ENCODE measurements around the gene SBF2.

Gene SBF2

GRCh38 chr11:9825895-9826294 lies 468.1 kb downstream of the SBF2 start:
- TF ChIP-seq GATA2 (IDR thresholded peaks at IDR 0.05; ENCODE audit: low read depth, low read length) (no peak), GATA3 (IDR thresholded peaks at IDR 0.05; ENCODE audit: low read depth, low read length) (no peak)

GRCh38 chr11:9825315-9825714 lies 468.7 kb downstream of the SBF2 start:
- no peak for TF ChIP-seq GATA2 (IDR thresholded peaks at IDR 0.05; ENCODE audit: low read depth, low read length)
- TF ChIP-seq GATA3 (IDR thresholded peaks at IDR 0.05; ENCODE audit: low read depth, low read length) = no peak

- no peak for TF ChIP-seq GATA3 (IDR thresholded peaks at IDR 0.05; ENCODE audit: low read depth, low read length)
- no peak for TF ChIP-seq GATA2 (IDR thresholded peaks at IDR 0.05; ENCODE audit: low read depth, low read length)
Measured at GRCh38 chr11:9823887-9824385, 470.1 kb downstream of the SBF2 start.

- no peak for TF ChIP-seq GATA2 (IDR thresholded peaks at IDR 0.05; ENCODE audit: low read depth, low read length)
- no peak for TF ChIP-seq GATA3 (IDR thresholded peaks at IDR 0.05; ENCODE audit: low read depth, low read length)
Measured at GRCh38 chr11:9823439-9823838, 470.6 kb downstream of the SBF2 start.

- TF ChIP-seq GATA3 (IDR thresholded peaks at IDR 0.05; ENCODE audit: low read depth, low read length) (no peak), GATA2 (IDR thresholded peaks at IDR 0.05; ENCODE audit: low read depth, low read length) (no peak; the same call in 1 of the 2 replicates)
Measured at GRCh38 chr11:9821008-9821752, 472.8 kb downstream of the SBF2 start.

GRCh38 chr11:9820260-9820659 lies 473.8 kb downstream of the SBF2 start:
- TF ChIP-seq GATA2 (IDR thresholded peaks at IDR 0.05; ENCODE audit: low read depth, low read length) (no peak), GATA3 (IDR thresholded peaks at IDR 0.05; ENCODE audit: low read depth, low read length) (no peak)

- TF ChIP-seq GATA3 (IDR thresholded peaks at IDR 0.05; ENCODE audit: low read depth, low read length) = no peak
- no peak for TF ChIP-seq GATA2 (IDR thresholded peaks at IDR 0.05; ENCODE audit: low read depth, low read length)
Measured at GRCh38 chr11:9817191-9817590, 476.8 kb downstream of the SBF2 start.

GRCh38 chr11:9815486-9816136 lies 478.4 kb downstream of the SBF2 start:
- TF ChIP-seq GATA2 (IDR thresholded peaks at IDR 0.05; ENCODE audit: low read depth, low read length) (no peak), GATA3 (IDR thresholded peaks at IDR 0.05; ENCODE audit: low read depth, low read length) (no peak)

GRCh38 chr11:9814108-9814507 lies 479.9 kb downstream of the SBF2 start:
- no peak for TF ChIP-seq GATA2 (IDR thresholded peaks at IDR 0.05; ENCODE audit: low read depth, low read length)

- no peak for TF ChIP-seq GATA2 (IDR thresholded peaks at IDR 0.05; ENCODE audit: low read depth, low read length)
- no peak for TF ChIP-seq GATA3 (IDR thresholded peaks at IDR 0.05; ENCODE audit: low read depth, low read length)
Measured at GRCh38 chr11:9808943-9809342, 485.1 kb downstream of the SBF2 start.

GRCh38 chr11:9806946-9807687 lies 486.9 kb downstream of the SBF2 start:
- TF ChIP-seq GATA2 (IDR thresholded peaks at IDR 0.05; ENCODE audit: low read depth, low read length) = no peak

GRCh38 chr11:9804419-9804902 lies 489.6 kb downstream of the SBF2 start:
- TF ChIP-seq GATA2 (IDR thresholded peaks at IDR 0.05; ENCODE audit: low read depth, low read length) = no peak
- TF ChIP-seq GATA3 (IDR thresholded peaks at IDR 0.05; ENCODE audit: low read depth, low read length) = no peak

- TF ChIP-seq GATA2 (IDR thresholded peaks at IDR 0.05; ENCODE audit: low read depth, low read length) (no peak), GATA3 (IDR thresholded peaks at IDR 0.05; ENCODE audit: low read depth, low read length) (no peak)
Measured at GRCh38 chr11:9803685-9804418, 490.2 kb downstream of the SBF2 start.

Measured in SH-SY5Y (cell line).